ENCODE results near the gene TCF7L2. TPM values are rescaled to one million over a fixed set of nuclear protein-coding genes. Genes with fewer than 3 reads are reported as not detected.

Gene TCF7L2
- total and polyA plus RNA-seq, 12 donors: 8.7 to 24.7 (median 14.8) TPM

DNA sequence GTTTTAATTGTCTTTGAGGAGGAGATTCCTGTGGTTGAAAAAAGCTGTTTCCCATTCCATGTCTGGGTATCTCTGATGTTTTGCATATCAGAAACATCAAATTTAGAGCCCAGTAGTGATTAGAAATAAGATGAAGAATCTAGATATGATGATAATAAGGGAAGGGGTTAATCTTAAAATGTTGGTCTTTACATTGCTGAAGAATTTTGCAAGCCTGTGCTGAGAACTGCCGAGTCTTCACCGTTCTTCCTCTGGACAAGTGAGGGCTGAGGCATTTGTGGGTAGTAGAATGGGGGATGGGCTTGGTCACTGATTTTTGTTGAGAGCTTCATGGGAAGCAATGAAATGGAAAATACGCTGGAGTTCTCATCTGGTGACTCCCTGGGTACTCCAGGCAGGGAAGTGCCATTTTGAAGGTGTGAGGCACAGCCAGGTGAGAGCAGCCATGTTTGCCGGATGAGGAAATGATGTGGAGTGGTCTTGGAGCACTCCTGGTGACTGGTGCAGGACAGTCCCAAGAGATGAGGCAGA is 10.2 kb downstream of the TCF7L2 start:
- WGBS, 4 donors: 87 to 90% (median 87%) methylated on average over 4 of the region's 4 CpGs
- no peak for DNase-seq
- Histone ChIP-seq H3K36me3 (replicated peaks in 1 of 2) (no peaks in the 10 kb centered on the region), H3K9me3 (replicated peaks in 1 of 3) (no peaks in the 10 kb centered on the region), H3K27me3 (no peaks in the 10 kb centered on the region), H3K27ac (no peak overlapping the region), H3K4me1 (replicated peaks in 1 of 2) (peaks cover 13 to 25% of the 10 kb centered on the region in 2 donors), H3K4me3 (no peak overlapping the region)
- TF ChIP-seq CTCF (IDR thresholded peaks at IDR 0.05) (no peak), POLR2A (IDR thresholded peaks at IDR 0.05) (no peak)
- intact Hi-C loops (cut with DNase I): loop anchor here in 1 of 2 donors (10.0 kb wide), 1 partner anchor 55 kb away; no protein-coding TSS in a partner anchor

- Histone ChIP-seq H3K36me3 (replicated peaks in 1 of 2) (no peaks in the 10 kb centered on the region), H3K27ac (no peak overlapping the region), H3K9me3 (replicated peaks in 1 of 3) (no peaks in the 10 kb centered on the region), H3K4me1 (replicated peaks in 1 of 2) (peaks cover 3 to 13% of the 10 kb centered on the region in 2 donors), H3K4me3 (no peak overlapping the region), H3K27me3 (no peaks in the 10 kb centered on the region)
- intact Hi-C loops (cut with DNase I): loop anchor here in 1 of 2 donors (10.0 kb wide), 1 partner anchor 53 kb away; no protein-coding TSS in a partner anchor
- DNase-seq: no peak
- TF ChIP-seq CTCF (IDR thresholded peaks at IDR 0.05): no peak
- no peak for TF ChIP-seq POLR2A (IDR thresholded peaks at IDR 0.05)
- WGBS, 4 donors: 78 to 85% (median 85%) methylated on average over 8 of the region's 8 CpGs
Measured at GRCh38 chr10:112961609-112962008, 11.6 kb downstream of the TCF7L2 start.

DNA sequence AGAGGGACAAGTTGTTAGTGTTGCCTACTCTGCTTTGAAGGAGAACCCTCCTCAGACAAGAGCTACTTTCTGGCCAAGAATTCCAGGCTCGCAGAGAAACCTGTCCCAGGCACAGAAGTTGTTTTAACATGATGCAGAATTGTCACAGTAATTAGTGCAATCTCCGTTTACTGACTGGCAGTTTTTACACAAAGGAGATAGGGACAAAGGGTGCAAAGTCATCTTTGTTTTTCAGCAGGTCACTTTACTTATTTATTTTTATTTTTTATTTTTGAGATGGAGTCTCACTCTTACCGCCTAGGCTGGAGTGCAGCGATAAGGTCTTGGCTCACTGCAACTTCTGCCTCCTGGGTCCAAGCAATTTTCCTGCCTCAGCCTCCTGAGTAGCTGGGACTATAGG is 12.3 kb downstream of the TCF7L2 start:
- peaks cover 0 to 12% of the 10 kb centered on the region in 2 donors for H3K4me1 ChIP-seq (replicated peaks in 1 of 2)

GRCh38 chr10:112963835-112964234 is 13.8 kb downstream of the TCF7L2 start:
- H3K27ac ChIP-seq: no peak overlapping the region
- no peaks in the 10 kb centered on the region for H3K9me3 ChIP-seq (replicated peaks in 1 of 3)
- intact Hi-C loops (cut with DNase I): loop anchor here in 1 of 2 donors (10.0 kb wide), 1 partner anchor 51 kb away; no protein-coding TSS in a partner anchor
- peaks cover 0 to 12% of the 10 kb centered on the region in 2 donors for H3K4me1 ChIP-seq (replicated peaks in 1 of 2)
- H3K4me3 ChIP-seq: no peak overlapping the region
- TF ChIP-seq CTCF (IDR thresholded peaks at IDR 0.05) (no peak), POLR2A (IDR thresholded peaks at IDR 0.05) (no peak)
- 67 to 74% (median 70%) methylated on average over 5 of the region's 5 CpGs for WGBS, 4 donors
- no peaks in the 10 kb centered on the region for H3K27me3 ChIP-seq
- no peaks in the 10 kb centered on the region for H3K36me3 ChIP-seq (replicated peaks in 1 of 2)
- DNase-seq: peak in 1 of 7 donors; percentile 32

More for the DNA sequence above, 12.3 kb downstream of the TCF7L2 start:
- Histone ChIP-seq H3K27ac (no peak overlapping the region), H3K4me3 (no peak overlapping the region), H3K9me3 (replicated peaks in 1 of 3) (no peaks in the 10 kb centered on the region), H3K27me3 (no peaks in the 10 kb centered on the region), H3K36me3 (replicated peaks in 1 of 2) (no peaks in the 10 kb centered on the region)
- intact Hi-C loops (cut with DNase I): loop anchor here in 1 of 2 donors (10.0 kb wide), 1 partner anchor 52 kb away; no protein-coding TSS in a partner anchor
- WGBS, 4 donors: 83 to 93% (median 90%) methylated on average over 4 of the region's 4 CpGs
- DNase-seq: no peak
- TF ChIP-seq CTCF (IDR thresholded peaks at IDR 0.05) (no peak), POLR2A (IDR thresholded peaks at IDR 0.05) (no peak)

Data from adrenal gland (tissue), 12 donors.